Progenitor cell of endocrine pancreas (in vitro differentiated cells): ENCODE data around the gene NUDCD3. TPM values are rescaled to one million over a fixed set of nuclear protein-coding genes. Genes with fewer than 3 reads are reported as not detected.

Experiments
- DNase-seq: peaks from one replicate; pipeline ENCODE4 v3.0.0; 2021; ENCODE audit warnings: low spot score; ENCODE audit not compliant: unreplicated experiment
- H3K27ac Mint-ChIP-seq: 2 replicates; pipeline ENCODE4 v1.8.0; 2021; ENCODE audit warnings: mild to moderate bottlenecking, moderate library complexity, mixed read lengths
- H3K27me3 Mint-ChIP-seq: 2 replicates; pipeline ENCODE4 v1.8.0; 2021; ENCODE audit warnings: mixed read lengths
- H3K36me3 Mint-ChIP-seq: 2 replicates; pipeline ENCODE4 v1.8.0; 2022; ENCODE audit warnings: mixed read lengths; ENCODE audit not compliant: insufficient read depth
- H3K4me1 Mint-ChIP-seq: 2 replicates; pipeline ENCODE4 v1.8.0; 2021; ENCODE audit warnings: low read depth, mixed read lengths
- H3K4me3 Mint-ChIP-seq: 2 replicates; pipeline ENCODE4 v1.8.0; 2021; ENCODE audit warnings: low read depth, mild to moderate bottlenecking, moderate library complexity, mixed read lengths
- H3K9me3 Mint-ChIP-seq: 2 replicates; pipeline ENCODE4 v1.8.0; 2021; ENCODE audit warnings: low read depth, mixed read lengths
- CTCF ChIP-seq: fragments of 200-600 bp; sonication (generic); IDR thresholded peaks from one replicate; pipeline ENCODE4 v1.5.0; 2021; ENCODE audit warnings: antibody characterized with exemption, mild to moderate bottlenecking; ENCODE audit not compliant: unreplicated experiment
- total RNA-seq: library from RNA; stranded (reverse); gene quantifications from 2 replicates; pipeline ENCODE4 v1.2.1, GENCODE V29; 2021

The NUDCD3 gene
- total RNA-seq, 1 donor from 2014 or later = 89.0 TPM

GRCh38 chr7:44335184-44335583 is 155.3 kb downstream of the NUDCD3 start:
- H3K27me3 Mint-ChIP-seq = peaks cover 40% of the 10 kb centered on the region

GRCh38 chr7:44334734-44335097 is 155.7 kb downstream of the NUDCD3 start:
- Mint-ChIP-seq H3K27ac (no peak overlapping the region), H3K36me3 (no peaks in the 10 kb centered on the region), H3K27me3 (peaks cover 41% of the 10 kb centered on the region), H3K4me1 (no peaks in the 10 kb centered on the region), H3K4me3 (no peak overlapping the region), H3K9me3 (no peaks in the 10 kb centered on the region)
- no peak for TF ChIP-seq CTCF
- DNase-seq = no peak

More at GRCh38 chr7:44335184-44335583, 155.3 kb downstream of the NUDCD3 start:
- no peak for DNase-seq
- H3K9me3 Mint-ChIP-seq = no peaks in the 10 kb centered on the region
- no peak overlapping the region for H3K27ac Mint-ChIP-seq
- no peaks in the 10 kb centered on the region for H3K4me1 Mint-ChIP-seq
- H3K36me3 Mint-ChIP-seq = no peaks in the 10 kb centered on the region
- H3K4me3 Mint-ChIP-seq = no peak overlapping the region
- no peak for TF ChIP-seq CTCF

- no peak for TF ChIP-seq CTCF
- Mint-ChIP-seq H3K4me1 (no peaks in the 10 kb centered on the region), H3K4me3 (no peak overlapping the region), H3K27ac (no peak overlapping the region), H3K36me3 (no peaks in the 10 kb centered on the region), H3K9me3 (no peaks in the 10 kb centered on the region), H3K27me3 (peaks cover 38% of the 10 kb centered on the region)
- no peak for DNase-seq
These were observed 156.3 kb downstream of the NUDCD3 start for GRCh38 chr7:44333911-44334733.

GRCh38 chr7:44331682-44332081 is 158.8 kb downstream of the NUDCD3 start:
- H3K27ac Mint-ChIP-seq = no peak overlapping the region
- no peak overlapping the region for H3K4me3 Mint-ChIP-seq
- no peak for TF ChIP-seq CTCF
- H3K36me3 Mint-ChIP-seq = no peaks in the 10 kb centered on the region
- no peaks in the 10 kb centered on the region for H3K4me1 Mint-ChIP-seq
- peaks cover 52% of the 10 kb centered on the region for H3K27me3 Mint-ChIP-seq
- no peak for DNase-seq
- H3K9me3 Mint-ChIP-seq = no peaks in the 10 kb centered on the region

GRCh38 chr7:44330331-44330730 is 160.1 kb downstream of the NUDCD3 start:
- Mint-ChIP-seq H3K9me3 (no peaks in the 10 kb centered on the region), H3K4me3 (no peak overlapping the region), H3K27ac (no peak overlapping the region), H3K36me3 (no peaks in the 10 kb centered on the region), H3K4me1 (peaks cover 3% of the 10 kb centered on the region), H3K27me3 (peaks cover 51% of the 10 kb centered on the region)
- TF ChIP-seq CTCF = no peak
- DNase-seq = no peak
